ENCODE results near the gene ATP2A1.

DNA sequence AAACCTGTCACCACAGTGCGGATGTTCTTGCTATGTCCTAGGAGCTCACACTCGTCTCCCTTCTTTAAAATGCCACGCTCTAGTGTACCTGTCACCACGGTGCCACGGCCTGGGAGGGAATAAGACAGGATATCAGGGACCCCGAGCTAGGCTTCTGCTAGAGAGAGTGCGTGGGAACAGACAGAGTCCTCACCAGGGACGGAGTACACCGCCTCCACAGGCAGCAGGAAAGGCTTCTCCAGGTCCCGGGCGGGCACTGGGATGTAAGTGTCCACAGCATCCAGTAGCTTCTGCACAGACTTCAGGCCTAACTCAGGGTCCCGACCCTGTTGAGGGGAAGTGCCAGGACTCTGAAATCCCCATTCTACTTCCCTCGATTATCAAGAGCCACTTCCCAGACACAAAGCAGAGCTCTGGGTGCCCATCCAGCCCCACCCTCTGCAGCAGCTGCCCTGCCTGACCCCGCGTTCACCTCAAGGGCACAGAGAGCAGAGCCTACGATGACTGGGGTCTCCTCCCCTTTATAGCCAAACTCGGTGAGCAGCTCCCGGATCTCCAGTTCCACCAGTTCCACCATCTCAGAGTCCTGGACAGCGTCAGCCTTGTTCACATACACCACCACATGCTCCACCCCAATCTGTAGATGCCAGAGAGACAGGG, 33.9 kb upstream of the ATP2A1 start:
- TF ChIP-seq EZH2 (IDR thresholded peaks at IDR 0.05; ENCODE audit: borderline replicate concordance, low read depth, low read length, severe bottlenecking), result no peak
- TF ChIP-seq, protein P1, sequence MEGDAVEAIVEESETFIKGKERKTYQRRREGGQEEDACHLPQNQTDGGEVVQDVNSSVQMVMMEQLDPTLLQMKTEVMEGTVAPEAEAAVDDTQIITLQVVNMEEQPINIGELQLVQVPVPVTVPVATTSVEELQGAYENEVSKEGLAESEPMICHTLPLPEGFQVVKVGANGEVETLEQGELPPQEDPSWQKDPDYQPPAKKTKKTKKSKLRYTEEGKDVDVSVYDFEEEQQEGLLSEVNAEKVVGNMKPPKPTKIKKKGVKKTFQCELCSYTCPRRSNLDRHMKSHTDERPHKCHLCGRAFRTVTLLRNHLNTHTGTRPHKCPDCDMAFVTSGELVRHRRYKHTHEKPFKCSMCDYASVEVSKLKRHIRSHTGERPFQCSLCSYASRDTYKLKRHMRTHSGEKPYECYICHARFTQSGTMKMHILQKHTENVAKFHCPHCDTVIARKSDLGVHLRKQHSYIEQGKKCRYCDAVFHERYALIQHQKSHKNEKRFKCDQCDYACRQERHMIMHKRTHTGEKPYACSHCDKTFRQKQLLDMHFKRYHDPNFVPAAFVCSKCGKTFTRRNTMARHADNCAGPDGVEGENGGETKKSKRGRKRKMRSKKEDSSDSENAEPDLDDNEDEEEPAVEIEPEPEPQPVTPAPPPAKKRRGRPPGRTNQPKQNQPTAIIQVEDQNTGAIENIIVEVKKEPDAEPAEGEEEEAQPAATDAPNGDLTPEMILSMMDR (IDR thresholded peaks at IDR 0.05; ENCODE audit: borderline replicate concordance, extremely low read depth, low read length, poor library complexity, severe bottlenecking), result no peak
